Pancreas (tissue), 10 donors: ENCODE measurements around the gene DUSP23. TPM values are rescaled to one million over a fixed set of nuclear protein-coding genes. Genes with fewer than 3 reads are reported as not detected.
A peak's percentile ranks its signal among the peaks of the same experiment; 100 is the strongest.

Experiments used
- ATAC-seq, 4 donors: fragments of 200-7000 bp; cut with Tn5 transposase; one replicate each; pipeline versions ENCODE4 v1.8.0 to v1.9.1; 2020; ENCODE audit warnings: mild to moderate bottlenecking in 4 of 4, moderate library complexity in 4 of 4
- DNase-seq, 6 donors: peaks; one replicate each; pipeline ENCODE4 v3.0.0-alpha.2; 2020
- FAIRE-seq: peaks from 2 replicates; lab custom pipeline; 2012; peaks lifted over from hg19 to GRCh38; lab: Jason Lieb, UNC
- H3K27ac ChIP-seq, 4 donors: fragments of 200-600 bp; sonication (generic); 1 replicate in 3 of 4; 2 replicates in 1 of 4; pipeline versions ENCODE4 v1.5.0 to v1.8.0; 2020
- H3K27me3 ChIP-seq, 4 donors: fragments of 200-600 bp; one replicate each; pipeline ENCODE4 v1.8.0; 2021
- H3K36me3 ChIP-seq, 3 donors: fragments of 200-600 bp; sonication (generic) in 1 of 3; one replicate each; pipeline versions ENCODE4 v1.5.0 to v1.8.0; 2020 to 2021
- H3K4me1 ChIP-seq, 3 donors: fragments of 200-600 bp; one replicate each; pipeline ENCODE4 v1.8.0; 2021
- H3K4me3 ChIP-seq, 4 donors: fragments of 200-600 bp; sonication (generic) in 2 of 4; one replicate each; pipeline versions ENCODE4 v1.5.0 to v1.8.0; 2020 to 2021
- H3K9me3 ChIP-seq, 4 donors: fragments of 200-600 bp; one replicate each; pipeline ENCODE4 v1.8.0; 2021
- WGBS, 2 donors: extraction: QIAGEN DNeasy Blood & Tissue Kit; methylation state at CpG; one replicate each; pipeline ENCODE4 v1.1.7; 2013; 5-methylcytosine and 5-hydroxymethylcytosine counted together
- intact Hi-C, 3 donors: fragments of 100-400 bp; cut with DNase I; formaldehyde crosslinking; loops; one replicate each; pipeline versions ENCODE4 v1.11.1 to v1.14.2; 2022
- polyA plus RNA-seq, 2 donors: library from polyadenylated mRNA; stranded (reverse); fragments of 200-250 nt; gene quantifications; one replicate each; pipeline ENCODE4 v1.2.3, GENCODE V29; 2013
- total RNA-seq, 6 donors: library from RNA; stranded (reverse); fragmentation: NEBNext Ultra II Directional in 4 of 6; extraction: Animal tissue kit (Norgen Biotek cat#: 25700) in 4 of 6; gene quantifications; one replicate each; pipeline versions ENCODE4 v1.2.1 to v1.2.4, GENCODE V29; 2021 to 2023
- TF ChIP-seq, protein P1 (sequence below), 4 donors: fragments of 200-600 bp; sonication (generic) in 3 of 4; IDR thresholded peaks; one replicate each; pipeline versions ENCODE4 v1.5.0 to v1.8.0; 2021; ENCODE audit warnings: antibody characterized with exemption in 4 of 4
- donor health status: healthy with polysubstance abuse.
- donor health status: DM: no; HTN: no; CAD: no; lungs with moderate emphysema.
- donor health status: DM: no; HTN: no; CAD: no.
- donor health status: control.
- donor health status: control.
- donor health status: Bipolar disorder and iron deficiency.
- donor health status: DM: yes; HTN: yes; CAD: no.
- donor health status: DM: no; HTN: no; CAD: no.
- donor health status: DM: no; HTN: no; CAD: no.
- donor health status: DM: yes; HTN: yes; CAD: no.

DUSP23 gene
- total and polyA plus RNA-seq, 8 donors, result 13.9 to 77.9 (median 29.2) TPM

DNA sequence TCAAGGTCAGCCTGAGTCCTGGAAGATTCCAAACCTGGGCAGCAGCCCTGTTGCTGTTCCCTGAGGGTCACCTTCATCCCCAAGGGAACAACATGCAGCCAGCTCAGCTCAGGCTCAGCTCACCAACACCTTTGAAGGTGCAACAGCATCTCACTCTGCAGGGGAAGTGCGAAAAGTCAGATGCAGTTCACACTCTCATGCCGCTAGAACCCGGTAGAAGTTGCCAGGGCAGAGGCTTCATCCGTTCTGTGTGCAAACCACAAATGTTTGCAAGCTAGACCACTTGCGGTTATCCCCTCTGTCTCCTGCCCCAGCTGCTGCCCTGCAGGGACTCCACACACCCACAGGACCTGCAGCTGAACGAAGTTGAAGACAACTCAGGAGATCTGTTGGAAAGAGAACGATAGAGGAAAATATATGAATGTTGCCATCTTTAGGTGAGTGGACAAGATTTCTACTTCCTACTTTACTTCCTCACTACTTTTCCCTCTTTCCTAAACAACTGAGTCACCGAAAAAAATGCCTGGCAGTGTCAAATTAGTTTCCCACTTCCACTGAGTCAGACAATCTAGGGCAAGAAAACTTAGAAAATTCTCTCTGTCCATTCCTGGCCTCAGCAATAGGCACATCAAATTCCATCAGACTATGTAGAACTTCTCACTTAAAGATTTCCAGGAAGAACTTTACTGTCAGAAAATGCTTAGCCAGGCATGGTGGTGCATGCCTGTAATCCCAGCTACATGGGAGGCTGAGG, 19.6 kb downstream of the DUSP23 start:
- Histone ChIP-seq H3K4me1 (peaks cover 0 to 4% (median 0%) of the 10 kb centered on the region in 3 donors), H3K27me3 (no peaks in the 10 kb centered on the region), H3K36me3 (no peaks in the 10 kb centered on the region), H3K27ac (no peak overlapping the region), H3K9me3 (no peaks in the 10 kb centered on the region), H3K4me3 (no peak overlapping the region)
- DNase-seq, result no peak
- no peak for ATAC-seq
- no peak for FAIRE-seq
- intact Hi-C loops, result loop anchor here in 2 of 3 donors (2.0 to 5.0 kb wide), 2 partner anchors 87 to 88 kb away; no protein-coding TSS in a partner anchor
- WGBS, 2 donors, result 72 to 73% methylated on average over 8 of the region's 8 CpGs
- TF ChIP-seq, protein P1, sequence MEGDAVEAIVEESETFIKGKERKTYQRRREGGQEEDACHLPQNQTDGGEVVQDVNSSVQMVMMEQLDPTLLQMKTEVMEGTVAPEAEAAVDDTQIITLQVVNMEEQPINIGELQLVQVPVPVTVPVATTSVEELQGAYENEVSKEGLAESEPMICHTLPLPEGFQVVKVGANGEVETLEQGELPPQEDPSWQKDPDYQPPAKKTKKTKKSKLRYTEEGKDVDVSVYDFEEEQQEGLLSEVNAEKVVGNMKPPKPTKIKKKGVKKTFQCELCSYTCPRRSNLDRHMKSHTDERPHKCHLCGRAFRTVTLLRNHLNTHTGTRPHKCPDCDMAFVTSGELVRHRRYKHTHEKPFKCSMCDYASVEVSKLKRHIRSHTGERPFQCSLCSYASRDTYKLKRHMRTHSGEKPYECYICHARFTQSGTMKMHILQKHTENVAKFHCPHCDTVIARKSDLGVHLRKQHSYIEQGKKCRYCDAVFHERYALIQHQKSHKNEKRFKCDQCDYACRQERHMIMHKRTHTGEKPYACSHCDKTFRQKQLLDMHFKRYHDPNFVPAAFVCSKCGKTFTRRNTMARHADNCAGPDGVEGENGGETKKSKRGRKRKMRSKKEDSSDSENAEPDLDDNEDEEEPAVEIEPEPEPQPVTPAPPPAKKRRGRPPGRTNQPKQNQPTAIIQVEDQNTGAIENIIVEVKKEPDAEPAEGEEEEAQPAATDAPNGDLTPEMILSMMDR (IDR thresholded peaks at IDR 0.05), result no peak

DNA sequence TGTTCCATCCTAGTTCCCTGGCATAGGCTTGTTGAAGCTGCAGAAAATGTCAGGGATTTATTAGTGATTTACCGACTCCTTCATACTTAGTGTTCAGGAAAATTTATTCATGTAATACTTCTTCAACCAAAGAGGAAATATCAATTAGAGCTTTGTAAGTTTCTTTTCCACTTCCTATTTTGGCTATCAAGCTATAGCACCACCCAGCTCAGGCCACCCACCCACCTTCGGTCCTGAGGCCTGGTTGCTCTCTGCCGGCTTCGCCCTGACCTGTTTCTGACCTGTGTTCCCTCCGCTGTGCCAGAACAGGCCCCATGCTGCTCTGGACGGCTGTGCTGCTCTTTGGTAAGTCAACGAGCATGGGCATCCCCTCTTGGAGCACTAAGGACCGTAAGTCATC, 21.3 kb downstream of the DUSP23 start, which contains the start of gene FCRL6:
Gene FCRL6, plus strand, starts transcription at position 250 of the 400 bp plus-strand sequence. Its CDS starts 65 bp downstream, at position 315.
- Histone ChIP-seq H3K4me3 (no peak within 1 kb of the TSS), H3K4me1 (peaks cover 0 to 4% (median 0%) of the 10 kb centered on the region in 3 donors), H3K9me3 (no peaks in the 10 kb centered on the region), H3K27me3 (no peaks in the 10 kb centered on the region), H3K36me3 (no peaks in the 10 kb centered on the region), H3K27ac (no peak within 1 kb of the TSS)
- DNase-seq (no peak), ATAC-seq (no peak), FAIRE-seq (no peak)
- TF ChIP-seq, protein P1 (IDR thresholded peaks at IDR 0.05), result no peak
- 79 to 87% methylated on average over 8 of the region's 8 CpGs for WGBS, 2 donors
- intact Hi-C loops, result loop anchor here in 1 of 3 donors (5.0 kb wide), 1 partner anchor 85 kb away; no protein-coding TSS in a partner anchor

DNA sequence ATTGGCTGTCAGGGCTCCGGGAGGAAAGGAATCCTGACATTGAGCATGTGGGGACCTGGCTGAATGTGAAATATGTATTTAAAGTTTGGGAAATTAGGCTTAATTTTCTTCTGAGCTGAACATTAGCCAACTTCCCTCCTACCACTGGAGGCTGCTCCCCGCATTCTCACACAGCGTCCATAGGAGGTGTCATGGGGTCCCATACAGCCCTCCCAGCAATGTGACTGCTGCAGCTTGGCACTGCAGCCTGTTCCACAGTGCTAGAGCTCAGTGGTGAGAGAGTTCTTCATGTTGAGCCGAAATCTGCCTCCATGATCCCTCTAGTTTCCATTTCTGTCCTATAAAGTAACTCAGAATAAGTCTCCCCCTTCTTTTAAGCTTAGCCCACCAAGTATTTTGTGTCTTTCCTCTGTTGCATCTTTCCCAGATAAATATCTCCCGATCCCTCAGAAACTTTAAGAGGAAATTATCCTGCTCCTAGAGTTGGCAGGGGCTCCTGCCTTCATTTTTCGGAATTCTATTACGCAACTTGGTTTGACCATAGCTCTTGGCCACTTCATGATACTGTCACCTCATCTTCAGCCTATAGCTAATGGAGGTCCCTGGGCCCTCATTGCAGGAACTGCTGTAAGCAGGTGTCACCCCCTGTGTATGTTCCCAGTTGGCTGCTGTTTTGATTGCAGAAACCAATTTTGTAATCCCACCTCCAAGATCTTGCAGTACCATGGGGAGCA, 23.4 kb downstream of the DUSP23 start:
- DNase-seq (no peak), FAIRE-seq (no peak), ATAC-seq (no peak)
- Histone ChIP-seq H3K36me3 (no peaks in the 10 kb centered on the region), H3K27ac (no peak overlapping the region), H3K4me1 (peaks cover 0 to 4% (median 0%) of the 10 kb centered on the region in 3 donors), H3K9me3 (no peaks in the 10 kb centered on the region), H3K27me3 (no peaks in the 10 kb centered on the region), H3K4me3 (no peak overlapping the region)
- intact Hi-C loops, result loop anchor here in 1 of 3 donors (5.0 kb wide), 1 partner anchor 83 kb away; no protein-coding TSS in a partner anchor
- 82 to 84% methylated on average over 7 of the region's 7 CpGs for WGBS, 2 donors
- TF ChIP-seq, protein P1 (IDR thresholded peaks at IDR 0.05), result no peak

DNA sequence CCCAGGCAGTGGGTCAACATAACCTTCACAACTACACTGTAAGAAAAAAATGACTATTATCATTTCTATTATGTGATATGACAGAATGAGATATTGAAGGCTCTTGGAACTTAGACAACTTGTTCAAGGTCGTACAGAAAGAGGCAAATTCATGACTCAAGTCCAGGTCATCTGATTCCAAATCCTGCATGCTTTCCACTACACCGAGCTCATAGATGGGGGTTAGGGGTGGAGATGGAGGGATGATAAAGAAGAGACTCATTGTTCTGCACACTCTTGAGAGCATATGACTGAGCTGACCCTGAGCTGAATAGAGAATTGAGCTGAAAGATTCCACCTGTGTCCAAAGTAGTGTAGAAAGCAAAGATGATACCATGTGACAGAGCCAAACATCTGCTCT, 24.2 kb downstream of the DUSP23 start:
- H3K4me3 ChIP-seq, result no peak overlapping the region
- no peaks in the 10 kb centered on the region for H3K36me3 ChIP-seq
- TF ChIP-seq, protein P1 (IDR thresholded peaks at IDR 0.05), result no peak
- peaks cover 0 to 4% (median 0%) of the 10 kb centered on the region in 3 donors for H3K4me1 ChIP-seq
- no peak for DNase-seq
- no peak overlapping the region for H3K27ac ChIP-seq
- FAIRE-seq, result no peak
- H3K9me3 ChIP-seq, result no peaks in the 10 kb centered on the region
- no peaks in the 10 kb centered on the region for H3K27me3 ChIP-seq
- 15 to 18% methylated on average over 2 of the region's 2 CpGs for WGBS, 2 donors
- peak in 3 of 4 donors; percentile 26 to 56 (median 38) for ATAC-seq
- intact Hi-C loops, result loop anchor here in 1 of 3 donors (5.0 kb wide), 1 partner anchor 82 kb away; no protein-coding TSS in a partner anchor
